Transverse colon (tissue), 4 donors: ENCODE results near the gene MGAT5. TPM values are rescaled to one million over a fixed set of nuclear protein-coding genes. Genes with fewer than 3 reads are reported as not detected.

Experiments used
- DNase-seq: peaks from one replicate; pipeline ENCODE4 v3.0.0-alpha.2; 2019
- H3K27ac ChIP-seq, 4 donors: fragments of 200-600 bp; sonication (generic); 2 replicates each; pipeline ENCODE4 v1.5.1; 2016 to 2018; ENCODE audit warnings: inconsistent platforms in 4 of 4
- H3K27me3 ChIP-seq: fragments of 200-600 bp; sonication (generic); 2 replicates; pipeline ENCODE4 v1.5.1; 2017; ENCODE audit warnings: inconsistent platforms
- H3K36me3 ChIP-seq, 4 donors: fragments of 200-600 bp; sonication (generic); 2 replicates each; pipeline ENCODE4 v1.5.1; 2017 to 2019; ENCODE audit warnings: inconsistent platforms in 4 of 4
- H3K4me1 ChIP-seq, 4 donors: fragments of 200-600 bp; sonication (generic); 2 replicates each; pipeline ENCODE4 v1.5.1; 2017 to 2020; ENCODE audit warnings: inconsistent platforms in 4 of 4
- H3K4me3 ChIP-seq, 4 donors: fragments of 200-600 bp; sonication (generic); 1 replicate in 1 of 4; 2 replicates in 3 of 4; pipeline versions ENCODE4 v1.5.1 to v1.6.1; 2017 to 2019; ENCODE audit warnings: inconsistent platforms in 4 of 4
- H3K9me3 ChIP-seq, 2 donors: fragments of 200-600 bp; sonication (generic); 2 replicates each; pipeline ENCODE4 v1.5.1; 2017 to 2019; ENCODE audit warnings: inconsistent platforms in 2 of 2
- CTCF ChIP-seq, 5 experiments: fragments of 200-600 bp in 3 of 5; fragments of 450-650 bp in 2 of 5; sonication (generic) in 3 of 5; IDR thresholded peaks; 1 replicate in 2 of 5; 2 replicates in 3 of 5; pipeline ENCODE4 v1.5.1; 2016 to 2017; ENCODE audit warnings: antibody characterized with exemption in 5 of 5, inconsistent platforms in 3 of 5, mild to moderate bottlenecking in 2 of 5, moderate library complexity in 1 of 5
- EP300 ChIP-seq: sonication (generic); formaldehyde crosslinking; IDR thresholded peaks from one replicate; pipeline ENCODE4 v1.6.1; 2017; ENCODE audit warnings: antibody characterized with exemption, low read depth
- POLR2A ChIP-seq: fragments of 450-650 bp; IDR thresholded peaks from one replicate; pipeline ENCODE4 v1.6.1; 2016; ENCODE audit warnings: antibody characterized with exemption, mild to moderate bottlenecking, moderate library complexity
- POLR2AphosphoS5 ChIP-seq, 3 donors: sonication (generic); formaldehyde crosslinking; IDR thresholded peaks; one replicate each; pipeline ENCODE4 v1.6.1; 2016; ENCODE audit warnings: antibody characterized with exemption in 3 of 3
- WGBS, 2 donors: methylation state at CpG; one replicate each; pipeline ENCODE4 v1.1.5; 2018; ENCODE audit warnings: low coverage in 1 of 2; 5-methylcytosine and 5-hydroxymethylcytosine counted together
- in situ Hi-C, 4 donors: fragments of 200-750 bp; cut with MboI; loops; one replicate each; pipeline versions ENCODE4 v1.15.0 to v1.15.1; 2017; ENCODE audit warnings: low sequenced_read_pairs in 3 of 4, low pct_ligation_motif_present in 1 of 4, low pct_unique_long_range_greater_than_20kb in 1 of 4
- intact Hi-C: fragments of 100-400 bp; cut with DNase I; formaldehyde crosslinking; loops from one replicate; pipeline ENCODE4 v1.15.1; 2023; ENCODE audit warnings: low total_unique reads
- total RNA-seq, 4 donors: library from RNA; depleted of rRNA; stranded (reverse); fragments of >200 nt; gene quantifications; one replicate each; pipeline ENCODE4 v1.1.0, GENCODE V29; 2016

The MGAT5 gene
- total RNA-seq, 4 donors from 2014 or later, result 23.6 to 67.6 (median 55.2) TPM

DNA sequence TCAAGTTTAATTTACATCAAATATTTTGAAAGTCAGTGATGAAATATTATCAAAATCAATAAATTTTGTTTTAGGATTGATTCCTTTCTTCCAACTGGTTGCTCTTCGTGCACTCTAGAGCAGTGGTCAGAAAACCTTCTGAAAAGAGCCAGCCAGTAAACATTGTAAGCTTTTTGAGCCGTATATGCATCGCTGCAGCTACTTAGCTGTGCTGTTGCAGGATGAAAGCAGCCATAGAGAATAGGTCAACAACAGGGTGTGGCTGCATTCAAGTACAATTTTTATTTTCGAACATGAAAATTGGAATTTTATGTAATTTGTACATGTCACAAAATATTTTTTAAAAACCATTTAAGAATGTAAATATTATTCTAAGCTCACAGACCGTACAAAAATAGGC is 94.9 kb downstream of the MGAT5 start:
- TF ChIP-seq EP300 (no peak), POLR2A (no peak), POLR2AphosphoS5 (IDR thresholded peaks at IDR 0.05) (no peak), CTCF (IDR thresholded peaks at IDR 0.05) (no peak)
- DNase-seq, result no peak
- Histone ChIP-seq H3K27me3 (no peaks in the 10 kb centered on the region), H3K27ac (peak overlapping the region in 1 of 4 donors; percentile 13), H3K36me3 (peaks cover 0 to 10% (median 0%) of the 10 kb centered on the region in 4 donors), H3K4me1 (peaks cover 0 to 6% (median 0%) of the 10 kb centered on the region in 4 donors), H3K4me3 (no peak overlapping the region), H3K9me3 (no peaks in the 10 kb centered on the region)
- 56 to 66% methylated on average over 5 of the region's 5 CpGs for WGBS, 2 donors
- intact Hi-C loops, result no loop called here
- in situ Hi-C loops, result no loop called here

DNA sequence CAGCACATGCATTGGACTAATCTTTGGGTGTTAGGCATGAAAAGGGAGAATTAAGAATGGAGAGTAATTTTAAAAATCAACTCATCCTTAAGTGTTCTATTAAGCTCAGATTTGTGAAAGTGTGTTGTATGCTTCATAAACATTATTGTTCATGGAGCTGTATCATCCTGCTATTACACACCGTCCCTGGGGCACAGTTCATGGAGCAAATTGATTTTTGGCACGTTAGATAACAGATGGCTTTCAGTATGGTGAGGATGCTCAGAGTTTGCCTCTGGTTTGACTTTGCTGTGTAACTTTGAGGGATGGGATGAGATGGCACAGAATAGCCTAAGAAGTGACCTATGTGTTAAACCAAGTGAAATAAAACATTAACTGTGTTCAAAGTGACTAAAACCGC is 97.1 kb downstream of the MGAT5 start:
- TF ChIP-seq EP300 (no peak), POLR2A (no peak), CTCF (IDR thresholded peaks at IDR 0.05) (no peak), POLR2AphosphoS5 (IDR thresholded peaks at IDR 0.05) (no peak)
- Histone ChIP-seq H3K27me3 (no peaks in the 10 kb centered on the region), H3K4me3 (no peak overlapping the region), H3K27ac (no peak overlapping the region), H3K9me3 (no peaks in the 10 kb centered on the region), H3K4me1 (peaks cover 0 to 6% (median 2%) of the 10 kb centered on the region in 4 donors), H3K36me3 (peaks cover 0 to 10% (median 0%) of the 10 kb centered on the region in 4 donors)
- DNase-seq, result no peak
- WGBS, 2 donors, result 63 to 100% methylated on average over 1 to 3 of the region's 3 CpGs
- in situ Hi-C loops, result no loop called here
- intact Hi-C loops, result no loop called here

GRCh38 chr2:134351899-134352298 is 98.0 kb downstream of the MGAT5 start:
- Histone ChIP-seq H3K4me1 (peaks cover 0 to 6% (median 2%) of the 10 kb centered on the region in 4 donors), H3K4me3 (no peak overlapping the region), H3K27ac (no peak overlapping the region), H3K9me3 (no peaks in the 10 kb centered on the region), H3K27me3 (no peaks in the 10 kb centered on the region), H3K36me3 (peaks cover 0 to 10% (median 0%) of the 10 kb centered on the region in 4 donors)
- intact Hi-C loops, result no loop called here
- WGBS, 2 donors, result 98 to 100% methylated on average over 2 of the region's 2 CpGs
- in situ Hi-C loops, result no loop called here
- TF ChIP-seq POLR2A (no peak), CTCF (IDR thresholded peaks at IDR 0.05) (no peak), EP300 (no peak), POLR2AphosphoS5 (IDR thresholded peaks at IDR 0.05) (no peak)
- no peak for DNase-seq

DNA sequence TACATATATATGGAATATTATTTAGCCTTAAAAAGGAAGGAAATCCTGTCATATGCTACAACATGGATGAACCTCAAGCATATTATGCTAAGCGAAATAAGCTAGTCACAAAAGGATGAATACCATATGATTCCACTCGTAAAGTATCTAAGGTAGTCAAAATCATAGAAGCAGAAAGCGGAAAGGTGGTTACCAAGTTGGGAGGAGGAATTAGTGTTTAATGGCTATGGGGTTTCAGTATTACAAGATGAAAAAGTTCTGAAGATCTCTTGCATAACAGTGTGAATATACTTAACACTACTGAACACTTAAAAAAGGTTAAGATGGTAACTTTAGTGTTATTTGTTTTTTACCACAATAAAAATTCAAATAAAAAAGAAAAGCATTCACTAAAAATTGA is 99.0 kb downstream of the MGAT5 start:
- H3K27ac ChIP-seq, result no peak overlapping the region
- in situ Hi-C loops, result no loop called here
- 75 to 77% methylated on average over 3 of the region's 3 CpGs for WGBS, 2 donors
- peaks cover 0 to 4% (median 2%) of the 10 kb centered on the region in 4 donors for H3K4me1 ChIP-seq
- no peaks in the 10 kb centered on the region for H3K9me3 ChIP-seq
- TF ChIP-seq CTCF (IDR thresholded peaks at IDR 0.05) (no peak), EP300 (no peak), POLR2AphosphoS5 (IDR thresholded peaks at IDR 0.05) (no peak), POLR2A (no peak)
- intact Hi-C loops, result no loop called here
- H3K27me3 ChIP-seq, result no peaks in the 10 kb centered on the region
- DNase-seq, result no peak
- no peak overlapping the region for H3K4me3 ChIP-seq
- peaks cover 0 to 10% (median 0%) of the 10 kb centered on the region in 4 donors for H3K36me3 ChIP-seq
